ENCODE results near the gene CHAMP1. TPM values are rescaled to one million over a fixed set of nuclear protein-coding genes. Genes with fewer than 3 reads are reported as not detected.

Gene CHAMP1
- polyA plus RNA-seq, 1 of the 3 experiments (the other 2 are of a cell fraction): 28.6 TPM

GRCh38 chr13:114269281-114269770, 45.0 kb upstream of the CHAMP1 start:
- Histone ChIP-seq H3K9me3 (no peaks in the 10 kb centered on the region), H3K9ac (no peak overlapping the region), H3F3A (replicated peaks; ENCODE audit: insufficient read depth) (peaks cover 28% of the 10 kb centered on the region), H3K9me2 (no peaks in the 10 kb centered on the region), H3K4me1 (ENCODE audit: control insufficient read depth in 1 of 2, insufficient read depth in 2 of 2, low read depth in 1 of 2, low read length in 1 of 2) (peaks cover 0 to 16% of the 10 kb centered on the region in 2 experiments; a peak in 2 of 4 replicates), H3K79me2 (ENCODE audit: insufficient read depth) (peaks cover 8% of the 10 kb centered on the region; the same call in 1 of the 2 replicates), H3K27ac (ENCODE audit: low read depth in 2 of 2, low read length in 1 of 2) (no peak overlapping the region), H3K27me3 (ENCODE audit: insufficient read depth) (no peaks in the 10 kb centered on the region), H4K20me1 (ENCODE audit: insufficient read depth) (no peaks in the 10 kb centered on the region), H3K36me3 (replicated peaks in 1 of 2; ENCODE audit: control insufficient read depth in 1 of 2, insufficient read depth in 2 of 2, low read length in 1 of 2) (peaks cover 59 to 85% of the 10 kb centered on the region in 2 experiments), H3K4me2 (no peak overlapping the region), H2AFZ (ENCODE audit: low read depth) (no peak overlapping the region), H3K4me3 (ENCODE audit: low read depth in 2 of 2, low read length in 1 of 2) (no peak overlapping the region)
- TF ChIP-seq JUND (IDR thresholded peaks at IDR 0.05) (no peak), RCOR1 (IDR thresholded peaks at IDR 0.05; ENCODE audit: low read length) (no peak), MXI1 (IDR thresholded peaks at IDR 0.05; ENCODE audit: low read depth, low read length) (no peak), MEF2A (IDR thresholded peaks at IDR 0.05; ENCODE audit: borderline replicate concordance, low read depth) (no peak), FOXM1 (IDR thresholded peaks at IDR 0.05; ENCODE audit: low read depth) (no peak), CHD2 (IDR thresholded peaks at IDR 0.05; ENCODE audit: low read length, partially characterized antibody) (no peak), SMC3 (IDR thresholded peaks at IDR 0.05; ENCODE audit: low read depth, low read length) (no peak), TCF12 (IDR thresholded peaks at IDR 0.05) (no peak), POLR2AphosphoS5 (IDR thresholded peaks at IDR 0.05; ENCODE audit: low read depth, low read length) (no peak), TAF1 (IDR thresholded peaks at IDR 0.05; ENCODE audit: borderline replicate concordance, low read depth, low read length) (no peak)
- TF ChIP-seq, protein P1, sequence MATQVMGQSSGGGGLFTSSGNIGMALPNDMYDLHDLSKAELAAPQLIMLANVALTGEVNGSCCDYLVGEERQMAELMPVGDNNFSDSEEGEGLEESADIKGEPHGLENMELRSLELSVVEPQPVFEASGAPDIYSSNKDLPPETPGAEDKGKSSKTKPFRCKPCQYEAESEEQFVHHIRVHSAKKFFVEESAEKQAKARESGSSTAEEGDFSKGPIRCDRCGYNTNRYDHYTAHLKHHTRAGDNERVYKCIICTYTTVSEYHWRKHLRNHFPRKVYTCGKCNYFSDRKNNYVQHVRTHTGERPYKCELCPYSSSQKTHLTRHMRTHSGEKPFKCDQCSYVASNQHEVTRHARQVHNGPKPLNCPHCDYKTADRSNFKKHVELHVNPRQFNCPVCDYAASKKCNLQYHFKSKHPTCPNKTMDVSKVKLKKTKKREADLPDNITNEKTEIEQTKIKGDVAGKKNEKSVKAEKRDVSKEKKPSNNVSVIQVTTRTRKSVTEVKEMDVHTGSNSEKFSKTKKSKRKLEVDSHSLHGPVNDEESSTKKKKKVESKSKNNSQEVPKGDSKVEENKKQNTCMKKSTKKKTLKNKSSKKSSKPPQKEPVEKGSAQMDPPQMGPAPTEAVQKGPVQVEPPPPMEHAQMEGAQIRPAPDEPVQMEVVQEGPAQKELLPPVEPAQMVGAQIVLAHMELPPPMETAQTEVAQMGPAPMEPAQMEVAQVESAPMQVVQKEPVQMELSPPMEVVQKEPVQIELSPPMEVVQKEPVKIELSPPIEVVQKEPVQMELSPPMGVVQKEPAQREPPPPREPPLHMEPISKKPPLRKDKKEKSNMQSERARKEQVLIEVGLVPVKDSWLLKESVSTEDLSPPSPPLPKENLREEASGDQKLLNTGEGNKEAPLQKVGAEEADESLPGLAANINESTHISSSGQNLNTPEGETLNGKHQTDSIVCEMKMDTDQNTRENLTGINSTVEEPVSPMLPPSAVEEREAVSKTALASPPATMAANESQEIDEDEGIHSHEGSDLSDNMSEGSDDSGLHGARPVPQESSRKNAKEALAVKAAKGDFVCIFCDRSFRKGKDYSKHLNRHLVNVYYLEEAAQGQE (IDR thresholded peaks at IDR 0.05; ENCODE audit: low read depth, low read length): no peak
- TF ChIP-seq, protein P2, sequence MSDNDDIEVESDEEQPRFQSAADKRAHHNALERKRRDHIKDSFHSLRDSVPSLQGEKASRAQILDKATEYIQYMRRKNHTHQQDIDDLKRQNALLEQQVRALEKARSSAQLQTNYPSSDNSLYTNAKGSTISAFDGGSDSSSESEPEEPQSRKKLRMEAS (IDR thresholded peaks at IDR 0.05; ENCODE audit: low read depth): no peak
- TF ChIP-seq, protein P3, sequence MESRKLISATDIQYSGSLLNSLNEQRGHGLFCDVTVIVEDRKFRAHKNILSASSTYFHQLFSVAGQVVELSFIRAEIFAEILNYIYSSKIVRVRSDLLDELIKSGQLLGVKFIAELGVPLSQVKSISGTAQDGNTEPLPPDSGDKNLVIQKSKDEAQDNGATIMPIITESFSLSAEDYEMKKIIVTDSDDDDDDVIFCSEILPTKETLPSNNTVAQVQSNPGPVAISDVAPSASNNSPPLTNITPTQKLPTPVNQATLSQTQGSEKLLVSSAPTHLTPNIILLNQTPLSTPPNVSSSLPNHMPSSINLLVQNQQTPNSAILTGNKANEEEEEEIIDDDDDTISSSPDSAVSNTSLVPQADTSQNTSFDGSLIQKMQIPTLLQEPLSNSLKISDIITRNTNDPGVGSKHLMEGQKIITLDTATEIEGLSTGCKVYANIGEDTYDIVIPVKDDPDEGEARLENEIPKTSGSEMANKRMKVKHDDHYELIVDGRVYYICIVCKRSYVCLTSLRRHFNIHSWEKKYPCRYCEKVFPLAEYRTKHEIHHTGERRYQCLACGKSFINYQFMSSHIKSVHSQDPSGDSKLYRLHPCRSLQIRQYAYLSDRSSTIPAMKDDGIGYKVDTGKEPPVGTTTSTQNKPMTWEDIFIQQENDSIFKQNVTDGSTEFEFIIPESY (IDR thresholded peaks at IDR 0.05; ENCODE audit: borderline replicate concordance, low read depth): no peak
- TF ChIP-seq, protein P4, sequence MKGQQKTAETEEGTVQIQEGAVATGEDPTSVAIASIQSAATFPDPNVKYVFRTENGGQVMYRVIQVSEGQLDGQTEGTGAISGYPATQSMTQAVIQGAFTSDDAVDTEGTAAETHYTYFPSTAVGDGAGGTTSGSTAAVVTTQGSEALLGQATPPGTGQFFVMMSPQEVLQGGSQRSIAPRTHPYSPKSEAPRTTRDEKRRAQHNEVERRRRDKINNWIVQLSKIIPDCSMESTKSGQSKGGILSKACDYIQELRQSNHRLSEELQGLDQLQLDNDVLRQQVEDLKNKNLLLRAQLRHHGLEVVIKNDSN (IDR thresholded peaks at IDR 0.05; ENCODE audit: borderline replicate concordance, low read depth): no peak
- WGBS (ENCODE audit: low lambda C conversion rate): 95% methylated on average over 4 of the region's 4 CpGs
- CTCF ChIA-PET: interaction anchor here (1.0 kb wide), 1 partner anchor 12 kb away, joined by 3 read pairs; no protein-coding TSS in a partner anchor
- POLR2A ChIA-PET: no interaction called here
- DNase-seq: no peak
